Endometrial microvascular endothelial cells (primary cell): ENCODE measurements around the gene PLA2R1. TPM values are rescaled to one million over a fixed set of nuclear protein-coding genes. Genes with fewer than 3 reads are reported as not detected.
"Not testable (repeated sequence)": the region's sequence is repeated elsewhere in the genome, so short reads cannot be mapped to it uniquely, and the experiment has no call there.

Experiments used
- in situ Hi-C: cut with HindIII; loops from 2 replicates; pipeline ENCODE4 v1.10.0; 2017; ENCODE audit warnings: low sequenced_read_pairs, low pct_unique_long_range_greater_than_20kb; ENCODE audit errors: inconsistent ontology term
- total RNA-seq: library from RNA; depleted of rRNA; stranded (reverse); fragments of >200 nt; gene quantifications from one replicate; pipeline ENCODE4 v1.2.3, GENCODE V29; 2015; ENCODE audit errors: inconsistent ontology term

The PLA2R1 gene
- total RNA-seq, 1 donor from 2014 or later = 2.9 TPM

DNA sequence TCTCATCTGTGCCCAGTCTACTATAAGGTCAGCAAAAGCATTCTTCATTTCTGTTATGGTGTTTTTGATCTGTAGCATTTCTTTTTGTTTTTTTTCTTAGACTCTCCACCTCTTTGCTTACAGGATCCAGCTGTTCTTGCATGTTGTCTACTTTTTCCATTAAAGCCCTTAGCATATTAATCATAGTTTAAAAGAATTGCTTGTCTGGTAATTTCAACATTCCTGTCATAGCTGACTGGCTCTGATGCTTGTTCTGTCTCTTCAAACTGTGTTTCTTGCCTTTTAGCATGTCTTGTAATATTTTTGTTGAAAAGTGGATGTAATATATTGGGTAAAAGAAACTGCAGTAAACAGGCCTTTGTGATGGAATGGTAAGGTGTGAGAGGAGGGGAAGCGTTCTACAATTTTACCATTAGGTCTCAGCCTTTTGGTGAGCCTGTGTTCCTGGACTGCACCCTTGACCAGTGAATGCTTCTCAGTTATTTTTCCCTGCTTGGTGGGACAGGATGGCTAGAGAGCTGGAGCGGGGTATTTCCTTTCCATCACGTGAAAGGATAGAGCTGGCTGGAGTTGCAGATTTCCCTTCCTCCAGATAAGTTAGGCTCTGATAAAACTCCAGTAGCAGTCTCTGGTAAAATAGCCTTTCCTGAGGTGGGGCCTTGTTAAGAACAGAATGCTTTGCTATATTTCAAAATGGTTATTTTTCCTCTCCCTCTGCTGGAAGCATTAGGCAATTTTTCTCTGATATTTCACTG, 65.4 kb downstream of the PLA2R1 start:
- in situ Hi-C loops = no loop called here

DNA sequence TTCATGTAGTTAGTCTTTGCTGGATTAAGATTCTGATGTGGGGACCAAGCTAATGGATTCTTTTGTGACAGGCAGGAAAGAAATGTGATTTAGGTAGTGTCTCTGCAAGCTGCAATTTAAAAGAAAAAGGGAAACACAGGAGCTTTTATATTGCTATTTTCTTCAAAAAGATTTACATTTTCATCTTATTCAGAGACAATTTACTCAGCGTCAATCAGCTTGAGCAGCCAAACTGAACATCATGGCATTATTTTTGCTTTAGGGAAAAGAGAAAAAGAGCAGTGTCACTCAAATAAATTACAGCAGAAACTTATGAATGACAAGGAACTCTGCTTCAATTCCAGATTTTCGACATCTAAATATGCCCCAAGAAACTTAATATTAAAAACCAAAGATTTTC, 67.4 kb downstream of the PLA2R1 start:
- in situ Hi-C loops = no loop called here

DNA sequence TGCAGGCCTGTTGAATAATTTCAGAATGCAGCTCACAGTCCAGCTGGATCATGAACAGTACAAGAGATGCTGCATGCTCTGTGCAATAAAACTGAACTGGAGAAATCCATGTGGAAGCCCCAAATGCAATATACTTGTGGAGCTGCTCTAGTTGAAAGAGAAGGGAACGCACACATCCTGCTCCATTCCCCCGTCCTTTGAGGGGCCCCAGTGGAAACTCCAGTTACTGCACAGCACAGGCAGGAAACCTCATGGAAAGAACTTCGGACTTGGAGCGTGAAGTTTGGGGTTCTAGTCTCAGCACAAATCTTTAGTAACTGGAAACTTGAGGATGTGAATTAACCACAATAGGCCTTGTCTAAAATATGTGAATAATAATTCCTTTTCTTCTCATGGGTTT, 73.2 kb downstream of the PLA2R1 start:
- in situ Hi-C loops = no loop called here

DNA sequence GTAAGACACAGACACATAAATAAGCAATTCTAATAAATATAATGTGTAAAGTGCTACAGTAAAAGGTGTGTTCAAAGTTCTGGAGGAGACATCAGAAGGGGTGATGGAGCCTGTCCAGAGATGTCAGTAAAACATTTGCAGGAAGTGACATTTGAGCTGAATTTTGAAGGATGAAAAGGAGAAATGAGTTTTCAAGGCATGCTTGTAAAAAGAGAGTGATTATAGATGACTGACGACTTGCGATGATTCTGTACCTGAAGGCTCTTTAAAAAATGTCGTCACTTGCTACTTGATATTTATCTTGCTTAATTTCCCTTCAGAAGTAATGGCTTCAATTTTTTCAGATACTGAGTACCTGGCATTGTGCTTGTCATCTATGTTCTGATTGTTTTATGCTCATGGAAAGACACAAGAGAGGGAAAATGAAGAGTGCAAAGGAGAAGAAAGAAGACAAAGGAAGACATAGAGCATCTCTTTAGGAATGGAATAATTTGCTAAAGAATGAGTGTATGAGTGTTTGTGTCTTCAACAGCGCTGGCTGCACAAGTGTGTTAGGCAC, 73.9 kb downstream of the PLA2R1 start:
- in situ Hi-C loops = no loop called here

DNA sequence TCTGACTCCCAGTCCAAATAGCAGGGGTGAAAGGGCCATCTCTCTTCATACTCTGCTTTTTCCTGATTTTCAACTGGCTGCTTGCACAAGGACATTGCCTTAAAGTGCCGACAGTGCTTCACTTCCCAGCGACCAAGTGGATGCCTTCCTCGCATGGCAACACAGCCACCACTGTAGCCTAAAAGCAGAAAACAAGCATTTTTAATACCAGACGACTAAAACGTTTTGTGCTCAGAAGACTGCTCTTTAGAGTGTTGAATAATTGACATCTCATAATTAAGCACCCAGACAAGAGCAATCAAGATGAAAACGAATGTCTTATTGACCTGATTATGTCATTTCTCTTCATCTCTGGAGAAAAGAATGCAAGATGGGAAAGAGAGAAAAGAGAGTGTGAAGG, 75.2 kb downstream of the PLA2R1 start:
- in situ Hi-C loops = no loop called here

DNA sequence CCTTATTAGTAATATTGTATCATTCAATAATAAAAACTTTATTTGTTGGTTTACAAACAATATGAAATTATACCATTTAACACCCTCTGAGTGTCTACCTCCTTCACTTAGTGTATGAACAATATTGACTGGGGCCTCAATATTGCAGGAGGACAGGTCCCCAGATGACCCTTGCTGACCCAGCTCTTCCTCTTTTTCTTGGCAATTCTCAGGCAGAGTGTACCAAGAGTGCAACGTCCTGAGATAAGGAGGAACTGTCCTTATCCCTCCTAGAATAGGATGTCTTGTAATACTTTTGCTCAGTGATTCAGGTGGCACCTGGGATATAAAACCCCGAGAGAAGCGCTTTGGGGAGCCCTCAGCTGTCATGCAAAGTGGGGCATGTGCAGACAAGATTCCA, 76.8 kb downstream of the PLA2R1 start:
- in situ Hi-C loops = no loop called here

DNA sequence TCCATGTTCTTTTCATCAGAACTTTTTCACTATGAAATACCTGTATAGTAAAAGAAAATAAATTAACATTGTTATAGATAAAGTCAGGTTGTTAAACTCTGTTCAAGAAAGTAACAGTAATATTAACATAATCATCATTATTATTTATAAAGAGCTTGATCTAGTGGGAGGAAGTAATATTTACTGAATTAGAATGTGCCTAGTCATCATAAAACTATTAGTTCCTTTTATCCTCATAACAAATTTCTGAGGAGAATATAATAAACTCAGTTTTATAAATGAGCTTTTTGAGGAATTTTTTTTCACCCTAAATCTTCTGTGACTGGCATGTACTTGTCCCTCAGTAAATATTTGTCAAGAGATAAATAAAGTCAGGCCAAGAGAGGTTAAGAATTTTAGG, 78.4 kb downstream of the PLA2R1 start:
- in situ Hi-C loops = no loop called here

DNA sequence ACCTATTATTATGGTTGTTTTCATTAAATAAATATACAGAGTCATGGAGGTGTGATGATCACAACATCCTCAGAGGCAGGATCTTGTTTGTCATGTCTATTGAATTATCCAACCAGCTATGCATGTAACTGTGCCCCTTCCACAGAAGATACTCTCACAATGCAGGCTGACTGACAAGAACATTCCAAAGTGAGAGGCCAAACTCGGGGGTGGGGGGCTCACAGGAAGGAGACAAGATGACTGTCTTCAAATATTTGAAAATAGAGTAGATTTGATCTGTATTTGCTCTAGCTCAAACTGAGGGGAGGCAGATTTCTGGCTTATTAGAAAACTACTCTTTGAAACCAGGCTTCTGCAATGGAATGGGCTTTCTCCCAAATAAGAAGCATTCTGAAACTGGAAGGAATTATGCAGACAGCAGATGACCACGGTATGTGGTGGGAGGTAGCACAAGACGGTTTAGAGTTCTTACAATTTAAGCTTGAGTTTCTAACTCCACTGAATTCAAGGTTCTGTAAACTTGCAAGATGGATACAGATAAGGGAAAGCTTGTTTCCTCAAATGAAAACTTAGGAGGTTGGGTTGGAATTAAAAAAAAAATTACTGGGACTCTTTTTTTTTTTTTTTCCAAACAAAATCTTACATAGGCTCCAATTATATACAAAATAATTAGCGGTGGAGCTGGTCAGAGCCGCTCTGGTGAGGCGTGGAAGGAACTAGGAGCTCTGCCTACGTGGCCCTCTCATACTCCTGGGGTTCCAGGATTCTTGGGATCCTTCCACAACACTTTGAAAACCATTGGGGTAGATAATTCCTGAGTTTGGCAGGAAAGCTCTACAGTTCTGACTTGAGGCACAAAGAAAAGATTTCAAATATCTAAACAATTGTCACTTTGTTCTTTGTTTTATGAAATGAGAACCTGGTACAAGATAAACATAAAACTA, 79.3 kb downstream of the PLA2R1 start:
- in situ Hi-C loops = no loop called here

DNA sequence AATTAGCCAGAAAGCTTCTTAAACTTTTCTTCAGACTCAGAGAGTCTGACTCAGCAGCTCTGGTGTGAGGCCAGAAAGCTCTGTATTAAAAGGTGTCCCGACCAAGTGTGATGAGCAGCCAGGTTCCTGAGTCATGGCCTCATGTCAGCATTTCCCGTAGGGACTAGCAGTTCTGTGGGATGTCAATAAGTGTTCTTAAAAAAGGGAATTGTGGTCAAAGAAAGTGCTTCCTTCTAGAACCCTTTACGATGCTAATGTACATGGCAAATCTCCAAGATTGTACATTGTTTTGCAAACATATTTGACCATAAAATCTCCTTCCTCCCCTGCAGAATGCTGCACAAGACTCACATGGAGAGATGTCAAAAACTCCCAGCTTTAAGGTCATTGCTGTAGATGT, 80.1 kb downstream of the PLA2R1 start:
- in situ Hi-C loops = no loop called here

DNA sequence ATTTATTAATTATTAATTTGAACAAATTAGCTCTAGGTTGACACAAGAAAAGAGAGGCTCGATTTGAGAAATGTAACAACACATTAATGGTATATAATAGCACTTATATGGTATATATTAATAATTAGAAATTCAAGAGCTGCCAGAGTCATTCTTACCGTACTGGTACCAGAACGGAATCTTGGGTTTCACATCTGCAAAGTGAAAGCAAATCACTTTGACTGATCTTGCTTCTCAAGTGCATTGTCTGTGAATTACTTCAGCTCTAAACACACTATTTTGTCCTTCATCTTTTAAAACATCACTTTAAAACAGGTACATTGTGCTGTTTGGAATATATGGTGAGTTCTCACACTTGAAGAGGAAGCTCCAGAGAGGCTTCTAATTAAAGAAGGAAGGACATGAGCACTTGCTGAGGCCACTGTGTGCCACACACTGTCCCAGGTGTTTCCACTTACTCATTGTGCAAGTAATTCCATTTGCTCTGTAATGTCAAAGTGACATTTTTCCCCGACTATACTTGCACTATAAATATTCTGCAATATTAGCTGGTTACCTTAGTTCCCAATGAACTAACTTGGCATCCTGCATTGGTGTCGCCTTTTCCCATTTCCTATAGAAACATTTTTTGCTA, 85.8 kb downstream of the PLA2R1 start:
- in situ Hi-C loops = no loop called here

DNA sequence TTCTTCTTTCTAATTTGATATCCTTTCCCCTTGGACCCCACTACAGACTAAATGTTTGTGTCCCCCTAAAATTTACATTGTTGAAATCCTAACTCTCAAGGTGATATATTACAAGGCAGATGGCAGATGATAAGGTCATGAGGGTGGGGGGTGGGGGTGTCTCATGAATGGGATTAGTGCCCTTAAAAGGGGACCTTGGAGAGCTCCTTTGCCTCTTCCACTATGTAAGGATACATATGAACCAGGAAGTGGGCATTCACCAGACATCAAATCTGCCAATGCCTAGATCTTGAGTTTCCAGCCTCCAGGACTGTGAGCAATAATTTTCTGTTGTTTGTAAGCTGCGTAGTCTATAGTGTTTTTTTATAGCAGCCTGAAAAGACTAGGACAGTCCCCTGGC, 89.1 kb downstream of the PLA2R1 start:
- in situ Hi-C loops = no loop called here

DNA sequence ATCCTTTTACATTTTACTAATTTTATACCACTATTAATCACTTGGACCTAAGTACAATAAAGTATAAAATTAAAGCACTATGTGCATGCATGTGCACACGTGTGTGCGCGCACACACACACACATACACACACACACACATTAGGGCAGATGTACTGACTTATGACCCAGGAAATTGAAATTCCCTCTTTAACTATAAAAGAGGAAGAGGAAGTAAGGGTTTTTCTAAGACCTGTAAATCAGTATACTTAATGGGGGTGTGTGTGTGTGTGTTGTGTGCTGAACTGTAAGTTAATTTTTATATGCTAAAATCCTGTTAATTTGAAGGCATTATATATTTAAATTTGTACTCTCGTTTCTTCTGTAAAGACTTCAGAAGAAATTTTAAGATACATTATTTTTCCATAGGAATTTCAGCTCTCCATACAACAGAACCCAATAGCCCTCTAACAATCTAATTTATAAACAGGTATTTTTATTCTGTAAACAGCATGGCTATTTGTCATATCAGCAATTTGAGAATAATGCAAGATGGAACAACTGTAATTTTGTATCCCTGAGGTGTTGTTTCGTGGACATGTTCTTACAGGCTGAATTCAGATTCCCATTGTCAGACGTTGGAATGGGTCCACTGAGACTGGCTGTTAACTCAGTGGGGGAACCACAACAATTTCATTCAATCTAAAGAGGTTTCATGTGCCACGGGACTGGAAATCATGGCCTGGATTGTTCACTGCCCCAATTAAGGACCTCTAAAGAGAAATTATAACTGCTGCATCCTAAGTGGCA, 90.9 kb downstream of the PLA2R1 start:
- in situ Hi-C loops = no loop called here

DNA sequence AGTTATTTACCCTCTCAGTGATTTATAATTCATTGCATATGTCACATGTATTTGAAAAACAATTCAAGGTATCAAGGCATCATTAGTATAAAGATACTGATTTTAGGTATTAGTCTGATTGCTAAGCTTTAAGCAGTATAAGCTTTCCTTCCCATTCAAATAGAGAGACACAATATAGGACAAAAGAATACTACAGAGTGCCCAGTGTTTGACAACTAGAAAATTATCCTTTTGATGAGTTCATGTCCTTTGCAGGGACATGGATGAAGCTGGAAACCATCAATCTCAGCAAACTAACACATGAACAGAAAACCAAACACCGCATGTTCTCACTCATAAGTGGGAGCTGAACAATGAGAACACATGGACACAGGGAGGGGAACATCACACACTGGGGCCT, 91.9 kb downstream of the PLA2R1 start:
- in situ Hi-C loops = not testable (repeated sequence)

DNA sequence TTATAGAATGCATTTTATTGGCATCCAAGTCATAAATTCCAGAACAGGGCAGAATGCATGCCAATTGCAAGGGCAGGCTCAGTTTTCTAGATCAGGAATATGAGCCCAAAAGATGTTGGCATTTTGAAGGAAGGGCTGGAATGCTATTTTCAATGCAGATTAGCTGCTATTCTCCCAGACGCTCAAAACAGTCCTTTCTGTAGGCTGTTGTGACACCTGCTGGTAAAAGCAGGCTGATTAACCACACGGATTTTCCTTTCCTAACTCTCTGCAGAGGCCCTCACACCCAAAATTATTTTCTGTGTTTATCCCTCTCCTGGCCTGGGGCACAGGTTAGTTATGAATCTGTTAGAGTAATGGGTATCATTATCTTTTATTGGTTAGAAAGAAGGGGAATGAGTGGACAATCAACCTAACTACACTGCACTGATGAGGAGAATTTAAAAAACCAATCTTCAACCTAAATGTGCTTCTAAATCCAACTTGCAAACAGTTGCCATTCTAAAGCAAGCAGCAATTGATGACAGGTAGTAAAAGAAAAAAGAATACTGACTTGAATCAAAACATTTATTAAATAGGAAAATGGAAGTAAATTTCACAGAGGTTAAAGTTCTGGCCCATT, 94.0 kb downstream of the PLA2R1 start:
- in situ Hi-C loops = no loop called here

DNA sequence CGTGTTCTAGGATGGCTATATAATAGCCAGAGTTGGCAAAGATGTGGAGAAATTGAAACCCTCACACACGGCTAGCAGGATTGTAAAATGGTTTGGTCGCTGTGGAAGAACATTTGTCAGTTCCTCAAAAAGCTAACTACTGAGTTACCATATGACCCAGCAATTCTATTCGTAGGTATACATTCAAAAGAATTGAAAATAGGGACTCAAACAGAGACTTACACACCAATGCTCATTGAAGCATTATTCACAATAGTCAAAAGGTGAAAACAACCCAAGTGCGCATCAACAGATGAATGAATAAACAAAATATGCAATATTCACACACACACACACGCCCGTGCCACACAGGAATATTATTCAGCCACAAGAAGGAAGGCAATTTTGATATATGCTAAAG, 98.7 kb downstream of the PLA2R1 start:
- in situ Hi-C loops = no loop called here

DNA sequence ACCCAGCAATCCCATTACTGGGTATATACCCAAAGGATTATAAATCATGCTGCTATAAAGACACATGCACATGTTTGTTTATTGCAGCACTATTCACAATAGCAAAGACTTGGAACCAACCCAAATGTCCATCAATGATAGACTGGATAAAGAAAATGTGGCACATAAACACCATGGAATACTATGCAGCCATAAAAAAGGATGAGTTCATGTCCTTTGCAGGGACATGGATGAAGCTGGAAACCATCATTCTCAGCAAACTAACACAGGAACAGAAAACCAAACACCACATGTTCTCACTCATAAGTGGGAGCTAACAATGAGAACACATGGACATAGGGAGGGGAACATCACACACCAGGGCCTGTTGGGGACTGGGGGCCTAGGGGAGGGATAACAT, 99.9 kb downstream of the PLA2R1 start:
- in situ Hi-C loops = not testable (repeated sequence)

DNA sequence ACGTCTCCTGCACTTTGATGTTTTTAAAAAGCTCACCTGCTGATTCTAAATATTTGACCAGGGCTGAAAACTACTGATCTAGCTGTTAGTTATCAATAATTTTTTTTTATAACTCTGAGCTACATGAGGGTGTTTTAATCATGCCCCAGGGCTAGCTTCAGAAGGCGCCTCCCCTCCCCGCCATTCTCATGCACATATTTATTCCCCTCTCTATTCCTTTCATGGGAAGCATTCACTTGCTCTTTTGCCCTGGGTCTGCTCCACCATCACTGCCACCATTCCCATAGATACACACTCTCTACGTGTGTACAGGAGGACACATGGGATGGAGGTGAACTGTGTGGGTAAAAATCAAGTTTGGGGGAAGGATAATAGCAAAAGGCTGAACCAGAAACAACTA, 101.0 kb downstream of the PLA2R1 start:
- in situ Hi-C loops = no loop called here

DNA sequence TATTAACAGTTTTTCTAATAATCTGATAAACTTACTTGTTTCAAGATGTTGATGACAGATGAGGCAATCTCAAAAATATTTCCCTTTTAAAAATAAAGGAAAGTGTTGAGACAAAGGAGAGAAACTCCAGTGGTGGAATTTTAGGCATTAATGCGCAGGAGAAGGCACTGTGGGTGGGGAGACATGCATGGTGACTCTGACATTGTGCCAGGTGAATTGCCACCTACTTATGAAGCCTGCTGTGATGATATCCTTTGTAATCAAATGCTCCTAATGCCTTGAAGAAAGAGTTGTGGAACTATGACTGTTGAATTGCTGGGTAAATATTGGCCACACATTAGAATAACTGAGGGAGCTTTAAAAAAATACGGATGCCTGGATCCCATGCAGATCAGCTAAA, 101.4 kb downstream of the PLA2R1 start:
- in situ Hi-C loops = no loop called here
